Uterus (tissue), 4 donors: ENCODE measurements around the gene HEPACAM2. TPM values are rescaled to one million over a fixed set of nuclear protein-coding genes. Genes with fewer than 3 reads are reported as not detected.
A peak's percentile ranks its signal among the peaks of the same experiment; 100 is the strongest.

Experiments used
- DNase-seq, 2 donors: peaks; one replicate each; pipeline ENCODE4 v3.0.0-alpha.2; 2019 to 2020
- H3K27ac ChIP-seq, 2 donors: fragments of 200-600 bp; sonication (generic); 1 replicate in 1 of 2; 2 replicates in 1 of 2; pipeline ENCODE4 v1.5.1; 2016 to 2018
- H3K27me3 ChIP-seq, 2 donors: fragments of 200-600 bp; sonication (generic); one replicate each; pipeline ENCODE4 v1.5.1; 2018 to 2019; ENCODE audit warnings: control low read depth in 1 of 2
- H3K36me3 ChIP-seq, 2 donors: fragments of 200-600 bp; sonication (generic); one replicate each; pipeline ENCODE4 v1.5.1; 2019; ENCODE audit warnings: control low read depth in 1 of 2
- H3K4me1 ChIP-seq, 2 donors: fragments of 200-600 bp; sonication (generic); one replicate each; pipeline ENCODE4 v1.5.1; 2018 to 2019; ENCODE audit warnings: control low read depth in 1 of 2
- H3K4me3 ChIP-seq, 2 donors: fragments of 200-600 bp; sonication (generic); 1 replicate in 1 of 2; 2 replicates in 1 of 2; pipeline ENCODE4 v1.5.1; 2018 to 2019; ENCODE audit warnings: mild to moderate bottlenecking in 1 of 2
- H3K9me3 ChIP-seq, 2 donors: fragments of 200-600 bp; sonication (generic); one replicate each; pipeline ENCODE4 v1.5.1; 2019; ENCODE audit warnings: control low read depth in 1 of 2
- CTCF ChIP-seq, 4 experiments: fragments of 200-600 bp in 2 of 4; fragments of 450-650 bp in 2 of 4; sonication (generic) in 2 of 4; IDR thresholded peaks; one replicate each; pipeline ENCODE4 v1.5.1; 2016 to 2019; ENCODE audit warnings: antibody characterized with exemption in 4 of 4, mild to moderate bottlenecking in 2 of 4, moderate library complexity in 1 of 4
- POLR2A ChIP-seq, 2 donors: fragments of 450-650 bp; IDR thresholded peaks; one replicate each; pipeline ENCODE4 v1.6.1; 2016; ENCODE audit warnings: antibody characterized with exemption in 2 of 2, mild to moderate bottlenecking in 1 of 2, moderate library complexity in 1 of 2
- intact Hi-C: fragments of 100-400 bp; cut with DNase I; formaldehyde crosslinking; loops from one replicate; pipeline ENCODE4 v1.15.1; 2023; ENCODE audit warnings: low total_unique reads
- total RNA-seq, 4 donors: library from RNA; depleted of rRNA in 3 of 4; stranded (reverse); fragments of >200 nt in 3 of 4; gene quantifications; one replicate each; pipeline versions ENCODE4 v1.1.0 to v1.2.4, GENCODE V29; 2014 to 2023
- donor health status: DM: yes; HTN: yes; CAD: no.

HEPACAM2 gene
- total RNA-seq, 4 donors from 2014 or later: 0.14 TPM; not detected in 3

GRCh38 chr7:93245525-93246432 is 19.5 kb upstream of the HEPACAM2 start:
- Histone ChIP-seq H3K27me3 (no peaks in the 10 kb centered on the region), H3K36me3 (no peaks in the 10 kb centered on the region), H3K9me3 (no peaks in the 10 kb centered on the region), H3K27ac (no peak overlapping the region), H3K4me1 (peaks cover 0 to 9% of the 10 kb centered on the region in 2 donors), H3K4me3 (no peak overlapping the region)
- DNase-seq: no peak
- intact Hi-C loops: no loop called here
- TF ChIP-seq CTCF (IDR thresholded peaks at IDR 0.05): peak; percentile 40 to 61 (median 46)
- no peak for TF ChIP-seq POLR2A (IDR thresholded peaks at IDR 0.05)

GRCh38 chr7:93242106-93242505 is 15.8 kb upstream of the HEPACAM2 start:
- peaks cover 0 to 9% of the 10 kb centered on the region in 2 donors for H3K4me1 ChIP-seq
- no peak for DNase-seq
- H3K4me3 ChIP-seq: no peak overlapping the region
- TF ChIP-seq CTCF (IDR thresholded peaks at IDR 0.05) (no peak), POLR2A (IDR thresholded peaks at IDR 0.05) (no peak)
- intact Hi-C loops: no loop called here
- H3K36me3 ChIP-seq: no peaks in the 10 kb centered on the region
- no peaks in the 10 kb centered on the region for H3K9me3 ChIP-seq
- H3K27ac ChIP-seq: no peak overlapping the region
- H3K27me3 ChIP-seq: no peaks in the 10 kb centered on the region

GRCh38 chr7:93239824-93240223 is 13.6 kb upstream of the HEPACAM2 start:
- H3K9me3 ChIP-seq: no peaks in the 10 kb centered on the region
- no peaks in the 10 kb centered on the region for H3K27me3 ChIP-seq
- H3K27ac ChIP-seq: no peak overlapping the region
- intact Hi-C loops: no loop called here
- no peak for TF ChIP-seq POLR2A (IDR thresholded peaks at IDR 0.05)
- TF ChIP-seq CTCF (IDR thresholded peaks at IDR 0.05): no peak
- no peak for DNase-seq
- no peaks in the 10 kb centered on the region for H3K4me1 ChIP-seq
- H3K36me3 ChIP-seq: no peaks in the 10 kb centered on the region
- H3K4me3 ChIP-seq: no peak overlapping the region

GRCh38 chr7:93238748-93239147 is 12.5 kb upstream of the HEPACAM2 start:
- H3K27ac ChIP-seq: no peak overlapping the region
- TF ChIP-seq POLR2A (IDR thresholded peaks at IDR 0.05): no peak
- TF ChIP-seq CTCF (IDR thresholded peaks at IDR 0.05): no peak
- no peaks in the 10 kb centered on the region for H3K36me3 ChIP-seq
- no peak overlapping the region for H3K4me3 ChIP-seq
- H3K27me3 ChIP-seq: no peaks in the 10 kb centered on the region
- intact Hi-C loops: no loop called here
- no peaks in the 10 kb centered on the region for H3K4me1 ChIP-seq
- DNase-seq: no peak
- no peaks in the 10 kb centered on the region for H3K9me3 ChIP-seq

- Histone ChIP-seq H3K9me3 (no peaks in the 10 kb centered on the region), H3K4me3 (no peak overlapping the region), H3K27ac (no peak overlapping the region), H3K4me1 (no peaks in the 10 kb centered on the region), H3K36me3 (no peaks in the 10 kb centered on the region), H3K27me3 (no peaks in the 10 kb centered on the region)
- intact Hi-C loops: no loop called here
- DNase-seq: no peak
- no peak for TF ChIP-seq CTCF (IDR thresholded peaks at IDR 0.05)
- no peak for TF ChIP-seq POLR2A (IDR thresholded peaks at IDR 0.05)
Measured at GRCh38 chr7:93238131-93238530, 11.9 kb upstream of the HEPACAM2 start.
